ENCODE results near the gene DEAF1. TPM values are rescaled to one million over a fixed set of nuclear protein-coding genes. Genes with fewer than 3 reads are reported as not detected.
"Not testable (repeated sequence)": the region's sequence is repeated elsewhere in the genome, so short reads cannot be mapped to it uniquely, and the experiment has no call there.

Gene DEAF1
- total RNA-seq, 1 experiment from 2014 or later = 30.3 TPM

DNA sequence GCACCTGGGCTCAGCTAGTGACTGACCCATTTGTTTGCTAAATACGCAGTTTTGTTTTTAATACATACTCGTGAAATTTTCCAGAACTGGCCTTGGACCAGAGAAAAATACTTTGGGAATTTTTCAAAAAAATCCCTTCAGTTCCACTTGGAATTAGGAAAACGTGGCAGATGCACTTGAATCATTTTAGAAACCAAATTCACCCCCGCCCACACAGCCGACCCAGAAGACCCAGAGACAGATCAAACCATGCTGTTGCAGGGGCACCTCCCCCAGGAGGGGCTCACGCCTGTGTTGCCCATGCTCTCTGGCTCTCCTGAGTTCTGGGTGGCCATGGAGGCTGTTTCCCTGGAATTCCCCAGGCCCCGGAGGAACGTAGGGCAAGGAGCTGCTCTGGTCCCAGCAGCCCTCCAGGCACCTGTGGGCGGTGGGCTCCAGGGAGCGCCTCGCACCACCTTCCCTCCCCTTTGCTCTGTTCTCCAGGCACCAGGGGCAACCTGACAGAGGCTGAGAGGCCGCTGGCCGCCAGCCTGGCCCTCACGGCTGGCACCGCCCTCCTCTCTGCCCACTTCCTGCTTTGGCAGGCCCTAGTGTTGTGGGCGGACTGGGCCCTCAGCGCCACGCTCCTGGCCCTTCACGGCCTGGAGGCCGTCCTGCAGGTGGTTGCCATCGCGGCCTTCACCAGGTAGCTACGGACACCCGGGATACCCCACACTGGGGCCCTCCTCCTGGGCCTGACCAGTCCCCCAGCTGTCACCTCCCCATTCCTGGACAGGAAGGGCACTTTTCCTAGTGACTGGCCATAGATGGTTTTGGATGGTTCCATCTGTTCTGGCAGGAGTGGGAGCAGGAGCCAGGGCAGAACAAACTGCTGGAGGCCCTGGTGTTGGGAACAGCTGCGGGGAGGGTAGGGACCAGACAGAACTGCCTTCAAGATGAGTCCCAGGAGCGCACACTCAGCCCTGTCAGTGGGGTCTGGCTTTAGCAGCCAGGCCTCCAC, 7.7 kb upstream of the DEAF1 start:
- DNase-seq (ENCODE audit: extremely low read depth, low read depth) = no peak

- DNase-seq (ENCODE audit: extremely low read depth, low read depth) = no peak
Measured at GRCh38 chr11:701741-702461, 6.9 kb upstream of the DEAF1 start.

- no peak for DNase-seq (ENCODE audit: extremely low read depth, low read depth)
Measured at GRCh38 chr11:699753-700152, 4.7 kb upstream of the DEAF1 start.

- DNase-seq (ENCODE audit: extremely low read depth, low read depth) = no peak
Measured at GRCh38 chr11:699116-699508, 4.1 kb upstream of the DEAF1 start.

- DNase-seq (ENCODE audit: extremely low read depth, low read depth) = no peak
Measured at GRCh38 chr11:698493-699115, 3.6 kb upstream of the DEAF1 start.

- no peak for DNase-seq (ENCODE audit: extremely low read depth, low read depth)
Measured at GRCh38 chr11:697811-698311, 2.8 kb upstream of the DEAF1 start.

DNA sequence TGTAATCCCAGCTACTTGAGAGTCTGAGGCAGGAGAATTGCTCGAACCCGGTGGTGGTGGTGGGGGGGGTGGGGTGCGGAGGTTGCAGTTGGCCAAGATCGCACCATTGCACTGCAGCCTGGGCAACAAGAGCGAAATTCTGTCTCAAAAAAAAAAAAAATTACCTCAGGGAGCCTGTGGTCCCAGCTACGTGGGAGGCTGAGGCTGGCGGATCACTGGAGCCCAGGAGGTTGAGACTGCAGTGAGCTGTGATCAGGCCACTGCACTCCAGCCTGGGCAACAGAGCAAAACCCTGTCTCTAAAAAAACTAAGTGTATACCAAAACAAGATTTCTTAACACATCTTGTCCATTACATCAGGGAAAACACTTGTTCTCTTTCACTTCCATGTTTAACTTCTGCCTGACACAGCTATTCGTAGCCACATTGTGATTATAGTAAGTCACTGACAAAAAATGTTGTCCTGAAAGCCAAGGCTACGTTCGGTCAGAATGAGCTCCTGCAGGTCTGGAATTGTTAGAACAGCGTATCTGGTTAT, 2.0 kb upstream of the DEAF1 start:
- no peak for DNase-seq (ENCODE audit: extremely low read depth, low read depth)

GRCh38 chr11:695538-696248, 671 bp upstream of the DEAF1 start, which contains the start of gene TMEM80:
Gene TMEM80 (plus strand): TSS chr11:695816. CDS start chr11:695828, 12 bp downstream.
- DNase-seq (ENCODE audit: extremely low read depth, low read depth) = peak; percentile 97

- DNase-seq (ENCODE audit: extremely low read depth, low read depth) = no peak
Measured at GRCh38 chr11:695288-695537, 191 bp upstream of the DEAF1 start.

- DNase-seq (ENCODE audit: extremely low read depth, low read depth) = no peak
Measured at GRCh38 chr11:693887-694562, 997 bp downstream of the DEAF1 start.

- no peak for DNase-seq (ENCODE audit: extremely low read depth, low read depth)
Measured at GRCh38 chr11:693415-693831, 1.6 kb downstream of the DEAF1 start.

DNA sequence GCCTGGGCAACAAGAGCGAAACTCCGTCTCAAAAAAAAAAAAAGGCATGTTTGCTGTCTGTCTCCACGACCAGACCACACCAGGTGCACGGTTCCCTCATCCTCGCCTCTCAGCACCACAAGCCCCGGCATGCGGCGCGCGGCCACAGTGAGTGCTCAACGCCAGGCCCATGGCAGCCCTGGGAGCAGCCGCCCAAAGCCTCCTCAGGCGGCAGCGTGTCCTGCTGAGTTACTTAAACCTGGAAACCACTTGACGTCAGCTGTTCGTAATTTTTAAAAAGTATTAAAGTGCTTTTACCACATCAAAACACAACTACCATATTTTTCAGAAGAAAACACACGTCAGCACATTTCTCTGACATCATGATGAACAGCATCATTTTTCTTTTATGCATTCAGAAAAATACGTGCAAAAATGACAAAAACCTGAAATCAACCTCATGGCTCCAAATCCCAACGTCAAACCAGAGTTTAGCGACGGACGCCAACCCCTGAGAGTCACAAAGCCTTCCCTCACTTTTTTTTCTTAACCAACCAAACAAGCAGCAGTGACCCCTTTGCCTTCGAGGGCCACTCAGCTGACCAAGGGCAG, 2.1 kb downstream of the DEAF1 start:
- no peak for DNase-seq (ENCODE audit: extremely low read depth, low read depth)

- no peak for DNase-seq (ENCODE audit: extremely low read depth, low read depth)
Measured at GRCh38 chr11:691710-692590, 3.1 kb downstream of the DEAF1 start.

DNA sequence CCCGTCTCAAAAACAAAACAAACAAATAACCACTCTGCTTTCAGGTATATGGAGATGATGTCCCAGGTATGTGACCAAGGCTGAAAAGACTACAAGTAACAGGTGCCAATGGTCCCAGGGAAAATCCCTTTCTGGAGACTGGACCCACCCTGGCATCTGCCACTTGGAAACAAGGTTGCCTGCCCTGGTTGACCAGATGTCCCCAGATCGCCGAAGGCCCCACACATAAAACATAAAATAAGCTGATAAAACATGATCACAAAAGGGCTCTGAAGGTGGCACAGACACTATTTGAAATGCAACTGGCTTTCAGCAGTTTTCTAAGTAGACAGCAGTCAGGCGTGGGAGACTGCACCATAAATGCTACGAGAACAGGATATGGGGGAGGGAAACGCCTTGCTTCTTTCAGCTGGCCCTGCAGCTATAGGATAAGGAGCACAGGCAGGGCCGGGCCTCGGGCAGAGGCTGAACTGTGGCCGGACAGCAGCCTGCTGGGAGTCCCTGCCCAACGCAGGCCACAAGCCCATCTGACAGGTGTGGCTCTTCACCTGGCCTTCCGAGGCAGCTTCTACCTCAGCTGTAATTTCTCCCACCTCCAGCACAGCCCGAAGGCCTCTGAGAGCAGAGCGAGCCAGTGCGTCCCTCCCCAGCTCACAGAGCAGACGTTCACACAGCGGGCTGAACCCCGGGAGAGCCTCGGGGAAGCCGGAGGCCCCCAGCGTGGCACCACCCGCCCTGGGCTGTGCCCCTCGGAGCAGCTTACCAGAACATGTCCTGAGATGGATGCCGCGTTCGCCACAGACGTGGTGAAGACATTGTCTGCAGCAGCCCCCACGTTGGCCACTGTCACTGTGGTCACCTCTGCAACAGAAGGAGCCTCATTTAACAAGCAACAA, 4.0 kb downstream of the DEAF1 start:
- DNase-seq (ENCODE audit: extremely low read depth, low read depth) = no peak

GRCh38 chr11:690244-690643, 4.8 kb downstream of the DEAF1 start:
- not testable (repeated sequence) for DNase-seq (ENCODE audit: extremely low read depth, low read depth)

- no peak for DNase-seq (ENCODE audit: extremely low read depth, low read depth)
Measured at GRCh38 chr11:689625-690024, 5.4 kb downstream of the DEAF1 start.

GRCh38 chr11:688681-689080, 6.3 kb downstream of the DEAF1 start:
- DNase-seq (ENCODE audit: extremely low read depth, low read depth) = no peak
